Right lobe of liver (tissue), 6 donors: ENCODE measurements around the gene PLEKHG4B. TPM values are rescaled to one million over a fixed set of nuclear protein-coding genes. Genes with fewer than 3 reads are reported as not detected.

Experiments
- ATAC-seq, 4 donors: fragments of 200-7000 bp; cut with Tn5 transposase; one replicate each; pipeline ENCODE4 v1.9.1; 2020; ENCODE audit warnings: mild to moderate bottlenecking in 4 of 4, moderate library complexity in 4 of 4
- DNase-seq, 3 donors: peaks; one replicate each; pipeline ENCODE4 v3.0.0-alpha.2; 2020
- H3K27ac ChIP-seq, 3 donors: fragments of 200-600 bp; one replicate each; pipeline ENCODE4 v1.8.0; 2022
- H3K27me3 ChIP-seq, 2 donors: fragments of 200-600 bp; one replicate each; pipeline ENCODE4 v1.8.0; 2022
- H3K36me3 ChIP-seq, 4 donors: fragments of 200-600 bp; sonication (generic) in 1 of 4; one replicate each; pipeline versions ENCODE4 v1.5.1 to v1.8.0; 2017 to 2022; ENCODE audit warnings: control low read depth in 1 of 4
- H3K4me1 ChIP-seq, 4 donors: fragments of 200-600 bp; sonication (generic) in 1 of 4; one replicate each; pipeline versions ENCODE4 v1.5.1 to v1.8.0; 2017 to 2022; ENCODE audit warnings: control low read depth in 1 of 4
- H3K4me3 ChIP-seq, 3 donors: fragments of 200-600 bp; one replicate each; pipeline ENCODE4 v1.8.0; 2022
- H3K9me3 ChIP-seq, 4 donors: fragments of 200-600 bp; sonication (generic) in 1 of 4; one replicate each; pipeline versions ENCODE4 v1.5.1 to v1.8.0; 2017 to 2022; ENCODE audit warnings: control low read depth in 1 of 4
- CTCF ChIP-seq, 4 donors: fragments of 200-600 bp in 3 of 4; fragments of 450-650 bp in 1 of 4; IDR thresholded peaks; one replicate each; pipeline versions ENCODE4 v1.5.1 to v1.8.0; 2016 to 2022; ENCODE audit warnings: antibody characterized with exemption in 4 of 4, mild to moderate bottlenecking in 2 of 4
- POLR2A ChIP-seq: fragments of 450-650 bp; IDR thresholded peaks from one replicate; pipeline ENCODE4 v1.6.1; 2017; ENCODE audit warnings: antibody characterized with exemption, mild to moderate bottlenecking
- WGBS: methylation state at CpG from one replicate; pipeline ENCODE4 v1.1.6; 2018; ENCODE audit warnings: low coverage, low lambda C conversion rate; ENCODE audit not compliant: insufficient coverage; ENCODE audit errors: missing lambda C conversion rate; 5-methylcytosine and 5-hydroxymethylcytosine counted together
- intact Hi-C, 2 donors: fragments of 100-400 bp; cut with DNase I; formaldehyde crosslinking; loops; one replicate each; pipeline versions ENCODE4 v1.11.2 to v1.14.1; 2022
- total RNA-seq, 6 experiments: library from RNA; depleted of rRNA in 2 of 6; stranded (reverse); fragments of >200 nt in 2 of 6; fragmentation: NEBNext Ultra II Directional in 3 of 6; extraction: Animal tissue kit (Norgen Biotek cat#: 25700) in 3 of 6; gene quantifications; one replicate each; pipeline versions ENCODE4 v1.1.0 to v1.2.4, GENCODE V29; 2016 to 2023
- donor health status: DM: no; HTN: yes; CAD: no.
- donor health status: DM: no; HTN: no; CAD: no.
- donor health status: DM: no; HTN: no; CAD: no.
- donor health status: DM: no; HTN: yes; CAD: no.
- donor health status: DM: no; HTN: yes; CAD: no.

The PLEKHG4B gene
- total RNA-seq, 6 experiments from 2014 or later = 0.13 to 0.18 TPM; not detected in 4

- intact Hi-C loops = no loop called here
- H3K27me3 ChIP-seq = no peaks in the 10 kb centered on the region
- no peaks in the 10 kb centered on the region for H3K36me3 ChIP-seq
- no peaks in the 10 kb centered on the region for H3K9me3 ChIP-seq
- TF ChIP-seq CTCF (IDR thresholded peaks at IDR 0.05) = no peak
- no peak for TF ChIP-seq POLR2A
- no peak overlapping the region for H3K4me3 ChIP-seq
- WGBS = 57% methylated on average over 1 of the region's 1 CpG
- no peaks in the 10 kb centered on the region for H3K4me1 ChIP-seq
- ATAC-seq = no peak
- no peak for DNase-seq
- no peak overlapping the region for H3K27ac ChIP-seq
Observed at GRCh38 chr5:147751-148150, 55.8 kb downstream of the PLEKHG4B start.

GRCh38 chr5:149745-150485 lies 57.9 kb downstream of the PLEKHG4B start:
- 74% methylated on average over 6 of the region's 6 CpGs for WGBS
- H3K27ac ChIP-seq = no peak overlapping the region
- no peaks in the 10 kb centered on the region for H3K36me3 ChIP-seq
- intact Hi-C loops = no loop called here
- H3K4me3 ChIP-seq = no peak overlapping the region
- no peak for TF ChIP-seq CTCF (IDR thresholded peaks at IDR 0.05)
- no peak for TF ChIP-seq POLR2A
- DNase-seq = no peak
- ATAC-seq = no peak
- H3K27me3 ChIP-seq = no peaks in the 10 kb centered on the region
- H3K9me3 ChIP-seq = no peaks in the 10 kb centered on the region
- H3K4me1 ChIP-seq = no peaks in the 10 kb centered on the region

GRCh38 chr5:150746-151145 lies 58.8 kb downstream of the PLEKHG4B start:
- TF ChIP-seq CTCF (IDR thresholded peaks at IDR 0.05) (no peak), POLR2A (no peak)
- no peak for DNase-seq
- WGBS = 82% methylated on average over 4 of the region's 4 CpGs

GRCh38 chr5:152077-152476 lies 60.1 kb downstream of the PLEKHG4B start:
- Histone ChIP-seq H3K4me3 (no peak overlapping the region), H3K36me3 (no peaks in the 10 kb centered on the region), H3K27me3 (no peaks in the 10 kb centered on the region), H3K9me3 (no peaks in the 10 kb centered on the region), H3K4me1 (no peaks in the 10 kb centered on the region), H3K27ac (no peak overlapping the region)
- intact Hi-C loops = no loop called here
- DNase-seq (no peak), ATAC-seq (no peak)
- 93% methylated on average over 6 of the region's 6 CpGs for WGBS
- TF ChIP-seq CTCF (IDR thresholded peaks at IDR 0.05) = no peak
- TF ChIP-seq POLR2A = no peak

More at GRCh38 chr5:150746-151145, 58.8 kb downstream of the PLEKHG4B start:
- no peaks in the 10 kb centered on the region for H3K9me3 ChIP-seq
- no peaks in the 10 kb centered on the region for H3K27me3 ChIP-seq
- H3K4me1 ChIP-seq = no peaks in the 10 kb centered on the region
- H3K36me3 ChIP-seq = no peaks in the 10 kb centered on the region
- intact Hi-C loops = no loop called here
- no peak overlapping the region for H3K27ac ChIP-seq
- no peak for ATAC-seq
- H3K4me3 ChIP-seq = no peak overlapping the region
